Aorta (tissue), 5 donors: ENCODE measurements around the gene ENTR1. TPM values are rescaled to one million over a fixed set of nuclear protein-coding genes. Genes with fewer than 3 reads are reported as not detected.

Experiments used
- ATAC-seq: fragments of 200-7000 bp; cut with Tn5 transposase; one replicate; pipeline ENCODE4 v1.9.1; 2022; ENCODE audit warnings: moderate library complexity; ENCODE audit not compliant: low FRiP score
- DNase-seq, 2 donors: peaks; one replicate each; pipeline ENCODE4 v3.0.0-alpha.2; 2020
- H3K27ac ChIP-seq, 2 donors: one replicate each; pipeline ENCODE4 v1.5.1; 2013; ENCODE audit warnings: low read length in 2 of 2, mild to moderate bottlenecking in 2 of 2, moderate library complexity in 2 of 2, control low read depth in 1 of 2, inconsistent platforms in 1 of 2, low read depth in 1 of 2
- H3K27me3 ChIP-seq, 2 donors: one replicate each; pipeline ENCODE4 v1.6.1; 2013; ENCODE audit warnings: control low read depth in 1 of 2, low read length in 1 of 2, mild to moderate bottlenecking in 1 of 2, moderate library complexity in 1 of 2; ENCODE audit not compliant: insufficient read depth in 2 of 2, control insufficient read depth in 1 of 2
- H3K36me3 ChIP-seq, 2 donors: one replicate each; pipeline ENCODE4 v1.6.1; 2013; ENCODE audit warnings: control low read depth in 1 of 2, low read length in 1 of 2, mild to moderate bottlenecking in 1 of 2; ENCODE audit not compliant: insufficient read depth in 2 of 2, control insufficient read depth in 1 of 2
- H3K4me1 ChIP-seq, 2 donors: one replicate each; pipeline ENCODE4 v1.6.1; 2013; ENCODE audit warnings: low read length in 2 of 2, control low read depth in 1 of 2, mild to moderate bottlenecking in 1 of 2, moderate library complexity in 1 of 2; ENCODE audit not compliant: insufficient read depth in 2 of 2, control insufficient read depth in 1 of 2
- H3K4me3 ChIP-seq, 2 donors: one replicate each; pipeline ENCODE4 v1.5.1; 2013; ENCODE audit warnings: low read length in 2 of 2, control low read depth in 1 of 2, mild to moderate bottlenecking in 1 of 2
- H3K9me3 ChIP-seq: one replicate; pipeline ENCODE4 v1.6.1; 2013; ENCODE audit warnings: mild to moderate bottlenecking, low read length; ENCODE audit not compliant: control insufficient read depth
- WGBS, 2 donors: extraction: QIAGEN DNeasy Blood & Tissue Kit; methylation state at CpG; one replicate each; pipeline ENCODE4 v1.1.7; 2013; 5-methylcytosine and 5-hydroxymethylcytosine counted together
- intact Hi-C, 2 donors: fragments of 100-400 bp; cut with DNase I; formaldehyde crosslinking; loops; one replicate each; pipeline versions ENCODE4 v1.14.2 to v1.15.0; 2022
- polyA plus RNA-seq, 2 donors: library from polyadenylated mRNA; stranded (reverse); fragments of 200-250 nt; gene quantifications; one replicate each; pipeline ENCODE4 v1.2.3, GENCODE V29; 2013
- total RNA-seq, 2 donors: library from RNA; stranded (reverse); fragmentation: NEBNext Ultra II Directional; extraction: Animal tissue kit (Norgen Biotek cat#: 25700); gene quantifications; one replicate each; pipeline ENCODE4 v1.2.1, GENCODE V29; 2021
- donor health status: healthy with polysubstance abuse.
- donor health status: Bipolar disorder and iron deficiency.
- donor health status: DM: no; HTN: no; CAD: no.
- donor health status: DM: no; HTN: no; CAD: no.
- donor health status: DM: yes; HTN: yes; CAD: no.

ENTR1 gene
- total and polyA plus RNA-seq, 4 donors: 15.0 to 47.2 (median 33.0) TPM

DNA sequence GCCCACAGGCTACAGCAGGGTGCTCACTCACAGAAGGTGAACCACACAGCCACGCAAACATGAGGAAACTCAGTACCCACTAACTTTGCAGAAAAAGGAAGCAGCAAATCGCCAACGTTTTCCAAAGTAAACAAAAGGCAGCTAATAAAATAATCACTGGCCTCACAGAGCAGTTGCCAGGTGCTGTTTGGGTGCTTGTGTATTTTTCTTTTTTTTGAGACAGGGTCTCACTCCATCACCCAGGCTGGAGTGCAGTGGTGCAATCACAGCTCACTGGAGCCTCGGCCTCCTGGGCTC, 14.2 kb downstream of the ENTR1 start:
- no peaks in the 10 kb centered on the region for H3K27me3 ChIP-seq
- no peak for DNase-seq
- no peak overlapping the region for H3K27ac ChIP-seq
- H3K9me3 ChIP-seq: no peaks in the 10 kb centered on the region
- WGBS, 2 donors: 65 to 68% methylated on average over 4 of the region's 4 CpGs
- no peak for ATAC-seq
- no peaks in the 10 kb centered on the region for H3K4me1 ChIP-seq
- intact Hi-C loops: no loop called here
- peaks cover 0 to 4% of the 10 kb centered on the region in 2 donors for H3K36me3 ChIP-seq
- H3K4me3 ChIP-seq: no peak overlapping the region

DNA sequence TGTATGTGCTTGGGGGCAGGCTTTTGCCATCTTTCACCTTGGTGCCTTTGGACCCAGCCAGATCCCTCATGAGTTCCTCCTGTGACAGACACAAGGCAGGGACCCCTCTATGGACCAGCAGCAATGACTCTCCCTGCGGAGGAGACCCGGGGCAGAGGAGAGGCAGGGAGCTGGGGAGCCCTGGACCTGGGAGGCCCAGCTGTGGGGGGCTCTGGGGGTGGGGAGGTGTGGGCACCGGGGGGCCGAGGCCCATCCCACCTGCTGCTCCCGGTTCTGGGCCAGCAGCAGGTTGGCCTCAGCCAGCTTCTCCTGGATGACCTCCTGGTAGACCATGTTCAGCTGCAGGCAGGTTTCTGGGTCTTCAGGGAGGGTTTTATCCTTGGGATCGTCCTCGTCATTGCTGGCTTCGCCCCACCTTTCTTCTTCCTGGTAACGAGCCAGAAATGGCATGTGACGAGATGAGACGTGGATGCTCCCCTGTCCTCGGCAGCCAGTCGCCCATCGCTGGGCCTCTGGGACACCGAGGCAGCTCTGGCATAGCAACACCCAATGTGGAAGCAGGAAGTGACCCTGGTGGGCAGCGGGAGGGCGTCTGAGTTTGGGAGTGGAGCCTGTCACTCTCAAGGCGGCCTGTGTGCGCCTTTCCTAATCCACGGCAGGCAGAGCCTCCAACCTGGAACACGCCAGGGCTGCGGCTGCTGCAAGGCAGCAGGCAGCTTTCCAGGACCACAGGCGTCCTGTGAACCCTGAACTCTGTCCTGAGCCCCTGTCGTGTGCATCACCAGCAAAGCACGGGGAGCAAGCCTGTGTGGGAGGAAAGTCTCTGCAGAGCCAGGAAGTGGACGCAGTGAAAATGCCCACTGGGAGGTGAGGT, 14.8 kb downstream of the ENTR1 start:
- H3K36me3 ChIP-seq: peaks cover 0 to 4% of the 10 kb centered on the region in 2 donors

DNA sequence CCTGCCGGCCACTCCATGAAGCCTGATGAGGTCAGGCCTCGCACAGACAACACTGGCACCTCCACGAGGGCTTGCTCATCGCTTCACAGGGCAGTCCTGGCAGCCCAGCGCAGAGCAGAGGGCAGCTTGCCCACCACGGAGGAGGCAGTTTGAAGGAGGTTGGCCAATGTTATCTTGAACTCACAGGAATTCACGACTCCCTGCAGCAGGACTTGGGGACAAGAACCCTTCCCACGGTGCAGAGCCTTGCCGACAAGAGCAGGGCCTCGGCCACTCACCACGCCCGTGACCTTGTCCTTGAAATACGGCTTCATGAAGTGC, 15.4 kb downstream of the ENTR1 start:
- WGBS, 2 donors: 90 to 94% methylated on average over 13 of the region's 13 CpGs
- no peak for ATAC-seq
- H3K9me3 ChIP-seq: no peaks in the 10 kb centered on the region
- H3K27ac ChIP-seq: no peak overlapping the region
- DNase-seq: no peak
- H3K27me3 ChIP-seq: no peaks in the 10 kb centered on the region
- H3K4me1 ChIP-seq: no peaks in the 10 kb centered on the region
- intact Hi-C loops: no loop called here
- H3K36me3 ChIP-seq: peaks cover 0 to 4% of the 10 kb centered on the region in 2 donors
- H3K4me3 ChIP-seq: no peak overlapping the region

More for the DNA sequence above, 14.8 kb downstream of the ENTR1 start:
- 87 to 88% methylated on average over 26 of the region's 26 CpGs for WGBS, 2 donors
- H3K9me3 ChIP-seq: no peaks in the 10 kb centered on the region
- H3K27me3 ChIP-seq: no peaks in the 10 kb centered on the region
- no peak for ATAC-seq
- H3K4me3 ChIP-seq: no peak overlapping the region
- H3K4me1 ChIP-seq: no peaks in the 10 kb centered on the region
- intact Hi-C loops: no loop called here
- H3K27ac ChIP-seq: no peak overlapping the region
- no peak for DNase-seq

- intact Hi-C loops: no loop called here
- no peaks in the 10 kb centered on the region for H3K4me1 ChIP-seq
- WGBS, 2 donors: 94 to 95% methylated on average over 21 of the region's 21 CpGs
- H3K27me3 ChIP-seq: no peaks in the 10 kb centered on the region
- no peaks in the 10 kb centered on the region for H3K9me3 ChIP-seq
- no peak overlapping the region for H3K27ac ChIP-seq
- ATAC-seq (no peak), DNase-seq (no peak)
- H3K36me3 ChIP-seq: peaks cover 0 to 4% of the 10 kb centered on the region in 2 donors
- no peak overlapping the region for H3K4me3 ChIP-seq
Observed at GRCh38 chr9:136394312-136395019, 15.9 kb downstream of the ENTR1 start.

DNA sequence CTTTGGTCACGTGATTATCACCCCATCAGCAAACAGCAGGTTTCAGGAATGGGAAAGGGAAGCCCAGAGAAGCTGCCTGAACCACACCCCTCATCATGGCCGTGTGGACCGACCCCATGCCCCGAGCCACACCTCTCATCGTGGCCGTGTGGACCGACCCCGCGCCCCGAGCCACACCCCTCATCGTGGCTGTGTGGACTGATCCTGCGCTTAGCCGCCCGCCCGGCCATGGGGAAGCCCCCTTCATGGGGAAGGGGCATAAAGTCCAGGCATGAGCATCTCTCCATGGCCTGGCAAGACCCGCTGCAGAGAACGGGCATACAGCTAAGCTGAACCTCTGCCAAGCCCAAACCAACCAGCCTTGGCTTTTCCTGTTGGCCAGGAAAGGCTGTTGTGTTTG, 16.9 kb downstream of the ENTR1 start:
- Histone ChIP-seq H3K27me3 (no peaks in the 10 kb centered on the region), H3K36me3 (peaks cover 0 to 4% of the 10 kb centered on the region in 2 donors), H3K4me1 (no peaks in the 10 kb centered on the region), H3K4me3 (no peak overlapping the region), H3K27ac (no peak overlapping the region), H3K9me3 (no peaks in the 10 kb centered on the region)
- ATAC-seq (no peak), DNase-seq (no peak)
- intact Hi-C loops: no loop called here
- 85 to 87% methylated on average over 17 of the region's 17 CpGs for WGBS, 2 donors

DNA sequence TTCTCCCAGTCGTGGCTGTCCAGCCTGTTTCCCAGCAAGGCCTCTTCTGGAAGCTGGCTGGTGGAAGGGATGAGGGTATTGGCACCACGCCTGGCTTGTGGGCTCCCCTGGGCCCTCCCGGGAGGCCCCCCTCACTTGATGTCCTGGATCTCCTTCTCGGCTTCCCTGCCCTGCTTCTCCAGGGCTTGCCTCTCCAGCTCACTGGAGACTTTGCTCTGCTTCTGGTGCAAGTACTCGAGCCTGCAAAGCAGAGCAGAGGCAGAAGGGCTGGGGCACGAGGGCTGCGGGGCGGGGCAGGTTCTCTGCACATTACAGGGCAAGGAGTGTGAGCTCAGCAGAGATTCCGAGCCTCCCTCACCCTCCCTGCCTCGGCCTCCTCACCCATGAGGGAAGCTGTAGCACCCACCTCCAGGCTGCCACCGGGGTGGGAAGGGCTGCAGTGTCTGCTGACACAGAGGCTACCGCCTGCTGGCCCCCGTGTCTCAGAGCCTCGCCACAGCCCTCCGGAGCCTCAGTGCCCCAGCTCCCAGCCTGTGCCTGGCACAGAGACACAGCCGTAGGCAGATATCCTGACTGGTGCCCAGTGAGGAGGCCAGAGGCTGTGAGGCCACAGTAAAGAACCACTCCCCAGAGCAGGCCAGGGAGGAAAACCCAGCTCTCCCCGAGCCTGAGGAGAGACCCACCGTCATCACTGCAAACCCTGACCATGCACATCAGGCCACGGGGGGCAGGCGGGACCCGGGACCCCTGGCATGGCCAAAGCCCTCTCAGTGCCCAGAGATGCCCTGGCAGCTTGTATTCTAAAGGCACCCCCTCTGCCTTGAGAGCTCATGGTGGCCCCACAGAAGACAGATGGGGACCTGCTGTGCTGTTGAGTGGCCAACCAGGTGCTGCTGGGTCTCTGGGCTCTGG, 17.6 kb downstream of the ENTR1 start:
- H3K9me3 ChIP-seq: no peaks in the 10 kb centered on the region
- no peak overlapping the region for H3K4me3 ChIP-seq
- 84 to 87% methylated on average over 21 of the region's 21 CpGs for WGBS, 2 donors
- intact Hi-C loops: no loop called here
- H3K36me3 ChIP-seq: peaks cover 0 to 4% of the 10 kb centered on the region in 2 donors
- no peaks in the 10 kb centered on the region for H3K27me3 ChIP-seq
- H3K4me1 ChIP-seq: no peaks in the 10 kb centered on the region
- DNase-seq: no peak
- H3K27ac ChIP-seq: no peak overlapping the region
- peak; percentile 30 for ATAC-seq

GRCh38 chr9:136391737-136392537, 18.5 kb downstream of the ENTR1 start:
- peak; percentile 42 for ATAC-seq
- intact Hi-C loops: no loop called here
- DNase-seq: no peak
- Histone ChIP-seq H3K27ac (no peak overlapping the region), H3K4me3 (no peak overlapping the region), H3K36me3 (peaks cover 0 to 4% of the 10 kb centered on the region in 2 donors), H3K27me3 (no peaks in the 10 kb centered on the region), H3K9me3 (no peaks in the 10 kb centered on the region), H3K4me1 (no peaks in the 10 kb centered on the region)
- WGBS, 2 donors: 90 to 92% methylated on average over 27 to 28 of the region's 28 CpGs

DNA sequence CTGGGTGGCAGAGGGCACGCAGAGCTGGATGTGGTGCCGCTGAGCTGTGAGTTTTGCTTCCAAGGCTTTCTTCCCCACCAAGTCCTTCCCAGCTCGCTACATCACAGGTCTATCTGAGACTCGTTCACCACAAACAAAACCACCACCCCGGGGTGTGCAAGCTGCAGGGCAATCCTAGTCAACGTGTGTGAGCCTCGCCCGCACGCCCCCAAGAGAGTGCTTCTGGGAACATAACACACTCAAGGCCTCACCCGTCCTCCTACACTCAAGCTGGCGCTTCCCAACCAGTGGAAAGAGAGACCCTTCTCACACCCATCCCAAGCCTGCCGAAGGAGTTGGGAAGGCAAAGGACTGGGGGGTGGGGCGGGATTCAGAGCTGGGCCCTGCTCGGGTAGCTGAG, 21.0 kb downstream of the ENTR1 start:
- Histone ChIP-seq H3K4me3 (no peak overlapping the region), H3K4me1 (no peaks in the 10 kb centered on the region), H3K27me3 (no peaks in the 10 kb centered on the region), H3K9me3 (no peaks in the 10 kb centered on the region), H3K27ac (no peak overlapping the region), H3K36me3 (no peaks in the 10 kb centered on the region)
- DNase-seq (no peak), ATAC-seq (no peak)
- WGBS, 2 donors: 88% methylated on average over 14 of the region's 14 CpGs
- intact Hi-C loops: no loop called here
